HCT116 (cell line): Measurements from ENCODE around the gene LRRC56. TPM values are rescaled to one million over a fixed set of nuclear protein-coding genes. Genes with fewer than 3 reads are reported as not detected.

ENCODE experiments used
- ATAC-seq: fragments of 200-7000 bp; cut with Tn5 transposase; 2 replicates; pipeline ENCODE4 v1.9.1; 2020; ENCODE audit warnings: mild to moderate bottlenecking, moderate library complexity
- BruUV-seq: library from RNA; stranded (reverse); fragments of 400-500 nt; replicated peaks from 2 replicates; lab custom pipeline; 2021; lab: Mats Ljungman, UMichigan
- CTCF ChIA-PET: fragments of 300-600 bp; sonication (Branson Sonifier 250); formaldehyde crosslinking; loops from one replicate; lab custom pipeline; 2021; ENCODE audit warnings: antibody characterized with exemption; lab: Charles Lee
- POLR2A ChIA-PET: fragments of 300-600, 350-600 bp; sonication (Branson Sonifier 250); formaldehyde crosslinking; loops from one replicate; lab custom pipeline; 2021; ENCODE audit warnings: antibody characterized with exemption; lab: Charles Lee
- RAD21 ChIA-PET, 2 experiments: fragments of 300-600 bp; sonication (Branson Sonifier 250); formaldehyde crosslinking; loops; one replicate each; lab custom pipeline; 2023; ENCODE audit warnings: low total read pairs in 2 of 2; ENCODE audit not compliant: uncharacterized antibody in 2 of 2, unreplicated experiment in 2 of 2, low non-redundant PET in 1 of 2; lab: Charles Lee
- DNase-seq: peaks from one replicate; pipeline ENCODE4 v3.0.0-alpha.2; 2010; ENCODE audit warnings: low read depth, low spot score
- H2AFZ ChIP-seq: fragments of 200-600 bp; shearing (Covaris generic), sonication (generic); 2 replicates; pipeline ENCODE4 v1.6.1; 2017; ENCODE audit warnings: low read depth, mixed run types, mixed read lengths, antibody characterized with exemption, low read length; ENCODE audit not compliant: poor library complexity, severe bottlenecking
- H3K27ac ChIP-seq: 2 replicates; pipeline ENCODE4 v1.5.1; 2012; ENCODE audit warnings: low read depth, low read length
- H3K27me3 ChIP-seq: fragments of 200-600 bp; sonication (generic); 2 replicates; pipeline ENCODE4 v1.6.1; 2016; ENCODE audit warnings: mixed run types, low read length, mixed read lengths; ENCODE audit not compliant: insufficient read depth
- H3K36me3 ChIP-seq, 2 experiments: fragments of 200-500 bp in 1 of 2; fragments of 200-600 bp in 1 of 2; sonication (Bioruptor generic) in 1 of 2; sonication (generic) in 1 of 2; 2 replicates each; pipeline versions ENCODE4 v1.5.1 to v1.6.1; 2014 to 2016; ENCODE audit warnings: low read length in 2 of 2, inconsistent platforms in 1 of 2, mixed read lengths in 1 of 2, mixed run types in 1 of 2; ENCODE audit not compliant: insufficient read depth in 2 of 2, control insufficient read depth in 1 of 2
- H3K4me1 ChIP-seq, 2 experiments: fragments of 200-600 bp in 1 of 2; sonication (generic) in 1 of 2; 2 replicates each; pipeline versions ENCODE4 v1.5.1 to v1.6.1; 2012 to 2017; ENCODE audit warnings: low read length in 2 of 2, inconsistent platforms in 1 of 2, mild to moderate bottlenecking in 1 of 2, mixed read lengths in 1 of 2, mixed run types in 1 of 2, moderate library complexity in 1 of 2; ENCODE audit not compliant: insufficient read depth in 2 of 2, control insufficient read depth in 1 of 2
- H3K4me2 ChIP-seq: fragments of 200-600 bp; sonication (generic); 2 replicates; pipeline ENCODE4 v1.6.1; 2017; ENCODE audit warnings: mixed run types, low read length, mixed read lengths
- H3K4me3 ChIP-seq, 2 experiments: fragments of 200-600 bp in 1 of 2; sonication (generic) in 1 of 2; replicated peaks in 1 of 2; 2 replicates each; pipeline ENCODE4 v1.5.1; 2011 to 2016; ENCODE audit warnings: low read length in 2 of 2, control low read depth in 1 of 2, low read depth in 1 of 2, mild to moderate bottlenecking in 1 of 2, mixed read lengths in 1 of 2, mixed run types in 1 of 2
- H3K79me2 ChIP-seq: fragments of 200-600 bp; sonication (generic); 2 replicates; pipeline ENCODE4 v1.6.1; 2017; ENCODE audit warnings: mild to moderate bottlenecking, mixed run types, low read length, moderate library complexity, mixed read lengths; ENCODE audit not compliant: insufficient read depth
- H3K9ac ChIP-seq: fragments of 200-600 bp; sonication (generic); 2 replicates; pipeline ENCODE4 v1.6.1; 2016; ENCODE audit warnings: low read length, mixed read lengths
- H3K9me2 ChIP-seq: fragments of 200-600 bp; sonication (generic), shearing (Covaris generic); 2 replicates; pipeline ENCODE4 v1.6.1; 2017; ENCODE audit warnings: mixed run types, mild to moderate bottlenecking, moderate library complexity; ENCODE audit not compliant: insufficient read depth
- H3K9me3 ChIP-seq, 2 experiments: fragments of 200-500 bp in 1 of 2; fragments of 200-600 bp in 1 of 2; sonication (Bioruptor generic) in 1 of 2; sonication (generic) in 1 of 2; 2 replicates each; pipeline ENCODE4 v1.6.1; 2014 to 2017; ENCODE audit warnings: low read length in 2 of 2, mixed read lengths in 2 of 2, inconsistent platforms in 1 of 2, low read depth in 1 of 2, mild to moderate bottlenecking in 1 of 2, mixed run types in 1 of 2, moderate library complexity in 1 of 2; ENCODE audit not compliant: control insufficient read depth in 1 of 2, insufficient read depth in 1 of 2
- H4K20me1 ChIP-seq: fragments of 200-600 bp; sonication (generic), shearing (Covaris generic); 2 replicates; pipeline ENCODE4 v1.6.1; 2017; ENCODE audit warnings: mixed run types, mild to moderate bottlenecking, moderate library complexity; ENCODE audit not compliant: insufficient read depth
- CBX3 ChIP-seq: IDR thresholded peaks from 2 replicates; pipeline ENCODE4 v1.6.1; 2012; ENCODE audit warnings: low read depth
- ELF1 ChIP-seq: IDR thresholded peaks from 2 replicates; pipeline ENCODE4 v1.6.1; 2012; ENCODE audit warnings: low read depth, borderline replicate concordance
- JUND ChIP-seq: IDR thresholded peaks from 2 replicates; pipeline ENCODE4 v1.6.1; 2012
- POLR2A ChIP-seq: IDR thresholded peaks from 2 replicates; pipeline ENCODE4 v1.7.0; 2011; ENCODE audit warnings: borderline replicate concordance; ENCODE audit not compliant: insufficient read depth, insufficient read length; ENCODE audit errors: extremely low read depth
- RAD21 ChIP-seq: IDR thresholded peaks from 2 replicates; pipeline ENCODE4 v1.6.1; 2012; ENCODE audit warnings: low read depth, mild to moderate bottlenecking
- REST ChIP-seq: IDR thresholded peaks from 2 replicates; pipeline ENCODE4 v1.6.1; 2012; ENCODE audit warnings: low read depth
- SIN3A ChIP-seq: IDR thresholded peaks from 2 replicates; pipeline ENCODE4 v1.6.1; 2012; ENCODE audit warnings: low read depth
- YY1 ChIP-seq: IDR thresholded peaks from 2 replicates; pipeline ENCODE4 v1.6.1; 2011; ENCODE audit warnings: low read length, low read depth, moderate library complexity, mild to moderate bottlenecking; ENCODE audit not compliant: insufficient replicate concordance; ENCODE audit errors: extremely low read depth
- ZFX ChIP-seq: fragments of 450-650 bp; IDR thresholded peaks from 2 replicates; pipeline ENCODE4 v1.6.1; 2017
- intact Hi-C: fragments of 100-400 bp; cut with micrococcal nuclease; formaldehyde crosslinking; loops from 2 replicates; pipeline ENCODE4 v1.10.0; 2022
- total RNA-seq: library from RNA; stranded (reverse); gene quantifications from one replicate; pipeline ENCODE4 v1.2.1, GENCODE V29; 2021; ENCODE audit not compliant: unreplicated experiment

LRRC56 gene
- total RNA-seq, 1 experiment from 2014 or later = 9.1 TPM

- BruUV-seq = no TSS peak
- H3K9me3 ChIP-seq = no peaks in the 10 kb centered on the region
- H3K4me2 ChIP-seq = no peak overlapping the region
- DNase-seq (no peak), ATAC-seq (no peak)
- ChIA-PET POLR2A (interaction anchor here (0.6 kb wide), 1 partner anchor 36 kb away, joined by 3 read pairs; no protein-coding TSS in a partner anchor), CTCF (no interaction called here), RAD21 (no interaction called here)
- intact Hi-C loops = no loop called here
- H3K4me1 ChIP-seq = peaks cover 6 to 15% of the 10 kb centered on the region in 2 experiments; a peak in 3 of 4 replicates
- no peaks in the 10 kb centered on the region for H3K27me3 ChIP-seq
- H3K9ac ChIP-seq = no peak overlapping the region
- H3K79me2 ChIP-seq = peaks cover 34% of the 10 kb centered on the region
- TF ChIP-seq POLR2A = no peak
- no peak for TF ChIP-seq ZFX
- TF ChIP-seq REST = no peak
- TF ChIP-seq RAD21 = no peak
- TF ChIP-seq CBX3 = no peak
- TF ChIP-seq YY1 = no peak
- TF ChIP-seq ELF1 = no peak
- no peak for TF ChIP-seq JUND
- no peak for TF ChIP-seq SIN3A
- H4K20me1 ChIP-seq = no peaks in the 10 kb centered on the region
- H2AFZ ChIP-seq = no peak overlapping the region
- H3K4me3 ChIP-seq = no peak overlapping the region
- H3K27ac ChIP-seq = no peak overlapping the region
- H3K36me3 ChIP-seq = peaks cover 16 to 23% of the 10 kb centered on the region in 2 experiments
- H3K9me2 ChIP-seq = no peaks in the 10 kb centered on the region
Observed at GRCh38 chr11:501683-502287, 35.5 kb upstream of the LRRC56 start.
